Dermis microvascular lymphatic vessel endothelial cell (primary cell): ENCODE measurements around the gene RAB4B. TPM values are rescaled to one million over a fixed set of nuclear protein-coding genes. Genes with fewer than 3 reads are reported as not detected.
"Not testable (repeated sequence)": the region's sequence is repeated elsewhere in the genome, so short reads cannot be mapped to it uniquely, and the experiment has no call there.

Experiments used
- DNase-seq, 2 donors: peaks; one replicate each; pipeline versions ENCODE4 v3.0.0 to v3.0.0-alpha.2; 2010; ENCODE audit warnings: low read depth in 2 of 2
- total RNA-seq: library from RNA; depleted of rRNA; stranded (reverse); fragments of >200 nt; gene quantifications from 2 replicates; pipeline ENCODE4 v1.2.1, GENCODE V29; 2014

The RAB4B gene
- total RNA-seq, 1 donor from 2014 or later, result 8.6 TPM

GRCh38 chr19:40843653-40844052 lies 65.6 kb downstream of the RAB4B start:
- DNase-seq, result not testable (repeated sequence)

Other genes starting within 250 kb of the RAB4B start
- gene SHKBP1, start 201.4 kb upstream of the RAB4B start, total RNA-seq, result 19.5 and 40.0 TPM in 2 replicates
- 12.3 and 60.8 TPM in 2 replicates for gene LTBP4, start 176.9 kb upstream of the RAB4B start, total RNA-seq
- gene NUMBL, start 87.6 kb upstream of the RAB4B start, total RNA-seq, result 6.8 and 10.9 TPM in 2 replicates
- 12.6 and 20.0 TPM in 2 replicates for gene COQ8B, start 61.4 kb upstream of the RAB4B start, total RNA-seq
- gene ITPKC, start 61.1 kb upstream of the RAB4B start, total RNA-seq, result 18.2 and 25.3 TPM in 2 replicates
- gene ACTMAP, start 27.8 kb upstream of the RAB4B start, total RNA-seq, result 0.26 and 0.76 TPM in 2 replicates
- gene SNRPA, start 27.0 kb upstream of the RAB4B start, total RNA-seq, result 30.7 and 40.2 TPM in 2 replicates
- gene MIA, start 2.7 kb upstream of the RAB4B start, total RNA-seq, result not detected in 2 replicates
- gene EGLN2, start 20.9 kb downstream of the RAB4B start, total RNA-seq, result 94.1 and 144 TPM in 2 replicates
- gene CYP2A6, start 72.2 kb downstream of the RAB4B start, total RNA-seq, result not detected in 2 replicates
- not detected in 2 replicates for gene CYP2A7, start 104.0 kb downstream of the RAB4B start, total RNA-seq
- not detected in 2 replicates for gene CYP2B6, start 213.0 kb downstream of the RAB4B start, total RNA-seq